HL-60/S4 treated with phorbol 12-myristate 13-acetate at 8.2 ng/mL for 4 days and 3 days (cell line): ENCODE results near the gene TRPC1.
"Not testable (repeated sequence)": the region's sequence is repeated elsewhere in the genome, so short reads cannot be mapped to it uniquely, and the experiment has no call there.

ENCODE experiments used
- in situ Hi-C: fragments of 300-500 bp; cut with MboI; formaldehyde crosslinking; loops from 2 replicates; pipeline ENCODE4 v1.15.0; 2022; ENCODE audit warnings: low sequenced_read_pairs

Gene TRPC1

DNA sequence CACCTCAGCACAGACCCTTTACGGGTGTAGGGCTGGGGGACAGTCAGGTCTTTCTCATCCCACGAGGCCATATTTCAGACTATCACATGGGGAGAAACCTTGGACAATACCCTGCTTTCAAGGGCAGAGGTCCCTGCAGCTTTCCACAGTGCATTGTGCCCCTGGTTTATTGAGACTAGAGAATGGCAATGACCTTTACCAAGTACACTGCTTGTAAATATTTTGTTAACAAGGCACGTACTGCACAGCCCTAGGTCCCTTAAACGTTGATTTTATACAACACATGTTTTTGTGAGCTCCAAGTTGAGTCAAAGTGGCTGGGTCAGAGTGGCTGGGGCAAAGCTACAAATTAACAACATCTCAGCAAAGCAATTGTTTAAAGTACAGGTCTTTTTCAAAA, 28.8 kb downstream of the TRPC1 start:
- in situ Hi-C loops = not testable (repeated sequence)

DNA sequence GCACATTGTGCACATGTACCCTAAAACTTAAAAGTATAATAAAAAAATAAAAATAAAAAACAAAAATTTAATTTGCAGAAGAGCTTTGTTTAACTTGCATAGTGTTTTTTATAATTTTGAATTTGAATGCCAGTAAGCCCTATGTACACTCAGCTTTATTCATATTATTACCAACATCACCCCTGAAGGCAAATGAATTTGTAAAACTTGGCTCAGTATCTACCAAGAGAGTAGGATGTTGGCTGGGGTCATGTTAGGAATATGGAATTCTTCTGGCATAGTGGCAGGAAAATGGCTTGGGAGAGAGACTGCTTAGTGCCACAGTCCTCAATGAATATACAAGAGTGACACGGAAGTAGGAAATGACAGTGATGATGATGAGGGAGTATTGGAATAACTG, 30.7 kb downstream of the TRPC1 start:
- in situ Hi-C loops = no loop called here

DNA sequence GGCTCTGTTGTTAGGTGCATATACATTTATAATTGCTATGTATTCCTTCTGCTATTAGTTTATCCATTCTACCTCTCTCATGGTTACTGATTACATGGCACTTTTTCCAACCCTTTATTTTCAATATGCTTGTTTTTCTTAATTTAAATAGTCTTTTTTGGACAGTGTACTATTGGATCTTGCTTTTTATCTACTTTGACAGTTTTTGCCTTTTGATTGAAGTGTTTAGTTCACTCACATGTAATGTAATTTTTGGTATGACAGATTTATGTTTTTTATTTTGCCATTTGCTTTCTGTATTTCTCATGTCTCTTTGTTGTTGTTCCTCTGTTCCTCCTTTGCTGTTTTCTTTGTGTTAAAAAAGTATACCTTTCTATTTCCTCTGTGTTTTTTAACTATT, 44.5 kb downstream of the TRPC1 start:
- in situ Hi-C loops = no loop called here

DNA sequence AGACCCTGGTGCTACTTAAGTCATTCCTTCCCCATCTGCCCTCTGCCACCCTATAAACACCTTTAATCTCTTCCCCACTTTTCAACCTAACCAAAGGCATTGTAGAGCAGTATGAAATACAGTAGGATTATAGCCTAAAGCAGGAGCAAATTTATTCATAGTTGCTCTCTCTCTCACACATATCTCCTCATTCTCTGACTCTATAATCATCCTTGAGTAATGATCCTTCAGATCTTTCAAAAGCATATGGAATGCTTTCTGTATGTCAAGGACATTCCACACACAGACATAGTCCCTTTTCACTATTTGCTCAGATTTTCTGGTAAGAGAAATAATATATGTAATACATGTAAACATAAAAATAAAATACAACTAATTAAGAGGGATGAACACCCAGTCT, 54.1 kb downstream of the TRPC1 start:
- in situ Hi-C loops = no loop called here

DNA sequence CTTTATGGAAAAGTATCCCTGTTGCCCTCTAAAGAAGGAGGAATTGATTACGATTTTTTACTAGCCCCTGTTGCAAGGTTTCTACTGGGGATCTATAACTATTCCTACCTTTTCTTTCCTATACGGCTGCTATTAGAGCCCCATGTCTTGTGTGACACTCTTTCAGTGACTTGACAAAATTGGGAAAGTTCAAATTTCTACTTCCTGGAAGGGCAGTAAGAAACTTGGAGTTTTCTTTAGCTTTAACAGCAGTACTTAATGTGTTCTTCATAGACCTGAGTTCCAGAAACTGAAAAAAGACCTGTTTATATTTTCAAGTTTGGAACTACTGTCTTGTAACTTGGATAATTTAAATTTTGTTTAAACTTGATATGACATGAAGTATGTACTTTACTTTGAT, 54.7 kb downstream of the TRPC1 start:
- in situ Hi-C loops = no loop called here

DNA sequence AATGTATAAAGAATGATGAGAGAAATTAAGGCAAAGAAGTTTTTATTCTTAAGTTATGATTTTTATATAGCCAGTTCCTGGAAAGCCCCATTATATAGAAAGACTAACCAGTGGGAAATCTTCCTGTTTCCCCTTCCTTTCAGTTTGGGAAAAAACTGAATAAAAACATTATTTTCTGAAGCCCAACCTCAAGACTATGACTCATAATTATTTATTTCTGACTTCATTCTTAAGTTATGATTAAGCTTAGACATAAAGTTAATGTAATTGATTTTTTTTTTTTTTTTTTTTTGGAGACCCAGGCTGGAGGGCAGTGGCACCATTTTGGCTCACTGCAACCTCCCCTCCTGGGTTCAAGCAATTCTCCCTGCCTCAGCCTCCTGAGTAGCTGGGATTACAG, 55.8 kb downstream of the TRPC1 start:
- in situ Hi-C loops = no loop called here

DNA sequence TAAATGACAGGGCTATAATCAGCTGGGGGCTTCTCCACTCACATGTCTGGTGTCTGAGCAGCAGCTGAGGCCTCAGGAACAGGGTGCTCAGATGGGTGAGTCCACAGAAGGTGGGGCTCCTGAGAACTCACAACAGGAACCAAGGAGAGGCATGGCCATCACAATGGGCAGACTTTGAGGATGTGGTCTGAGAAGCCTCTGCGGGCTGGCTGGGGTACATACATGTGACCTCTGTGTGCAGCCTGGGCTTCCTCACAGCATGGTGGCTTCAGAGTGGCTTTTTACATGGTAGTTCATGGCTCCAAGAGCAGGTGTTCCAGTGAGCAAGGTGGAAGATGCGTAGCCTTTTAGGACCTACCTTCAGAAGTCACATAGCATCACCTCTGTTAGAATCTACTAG, 58.8 kb downstream of the TRPC1 start:
- in situ Hi-C loops = no loop called here

DNA sequence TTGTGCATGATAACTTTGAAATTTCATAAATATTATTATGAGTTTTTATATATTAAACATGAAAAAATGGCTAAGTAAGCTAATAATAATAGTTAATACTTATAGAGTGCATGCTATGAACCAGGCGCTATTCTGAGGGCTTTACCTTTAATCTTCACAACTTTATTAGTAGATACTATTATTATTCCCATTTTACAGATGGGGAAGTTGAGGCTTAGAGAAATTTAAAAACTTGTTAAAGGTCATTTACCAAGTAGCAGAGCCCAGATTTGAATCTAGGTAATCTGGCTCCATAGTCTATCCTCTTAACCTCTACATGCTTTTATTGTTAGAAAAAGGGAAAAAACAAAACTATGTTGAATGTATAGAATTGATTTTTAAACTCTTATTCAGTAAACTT, 60.4 kb downstream of the TRPC1 start:
- in situ Hi-C loops = no loop called here

DNA sequence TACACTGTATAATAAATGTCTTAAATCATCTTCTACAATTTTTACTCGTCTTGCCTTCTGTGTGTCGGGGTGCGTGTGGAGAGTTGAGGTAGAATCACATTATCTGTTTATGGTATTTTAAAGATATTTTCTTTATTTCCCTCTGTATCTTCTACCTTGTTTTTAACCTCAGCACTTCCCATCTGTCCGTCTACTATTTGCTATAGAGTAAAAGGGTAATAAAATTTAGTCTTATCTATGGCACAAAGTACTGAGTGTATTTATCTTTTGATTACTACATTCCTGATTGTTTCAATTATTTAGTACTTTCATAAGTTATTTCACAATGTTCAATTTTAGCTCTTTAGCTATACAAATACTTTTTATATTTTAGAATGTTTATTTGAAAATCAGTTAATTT, 62.2 kb downstream of the TRPC1 start:
- in situ Hi-C loops = no loop called here

DNA sequence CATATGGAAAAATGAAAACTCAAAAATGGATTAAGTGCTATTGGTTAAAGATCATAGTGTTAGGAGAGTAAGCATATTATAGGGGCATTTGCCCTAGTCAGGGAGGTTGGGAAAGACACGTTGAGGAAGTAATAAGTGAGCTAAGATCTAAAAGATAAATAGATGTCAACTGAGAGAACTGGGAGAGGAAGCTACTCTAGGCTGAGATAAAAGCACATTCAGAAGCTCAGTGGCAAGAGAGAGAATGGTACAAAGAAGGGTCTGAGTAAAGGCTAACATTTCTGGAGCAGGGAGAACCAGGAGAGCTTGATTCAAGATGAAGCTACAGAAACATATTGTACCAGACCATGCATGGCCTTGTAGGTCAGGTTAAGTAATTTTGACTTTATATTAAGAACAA, 63.9 kb downstream of the TRPC1 start:
- in situ Hi-C loops = no loop called here

DNA sequence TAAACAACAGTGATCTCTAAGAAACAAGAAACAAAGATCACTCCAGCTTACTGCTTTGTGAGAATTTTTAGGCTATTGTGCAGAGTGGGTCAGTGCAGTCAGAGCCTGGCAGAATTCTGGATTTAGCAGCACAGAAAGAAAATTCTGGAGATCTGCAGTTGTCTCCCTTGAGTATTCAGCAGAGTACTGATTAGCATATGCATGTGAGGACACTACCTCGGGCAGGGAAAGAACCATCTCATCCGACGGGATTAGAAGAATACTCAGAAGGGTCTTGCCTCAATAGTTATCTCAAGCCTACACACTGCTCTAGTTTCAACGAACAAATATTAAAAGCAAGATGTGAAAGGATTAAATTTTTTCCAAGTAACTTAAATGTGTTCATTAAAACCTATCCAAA, 70.7 kb downstream of the TRPC1 start:
- in situ Hi-C loops = no loop called here

DNA sequence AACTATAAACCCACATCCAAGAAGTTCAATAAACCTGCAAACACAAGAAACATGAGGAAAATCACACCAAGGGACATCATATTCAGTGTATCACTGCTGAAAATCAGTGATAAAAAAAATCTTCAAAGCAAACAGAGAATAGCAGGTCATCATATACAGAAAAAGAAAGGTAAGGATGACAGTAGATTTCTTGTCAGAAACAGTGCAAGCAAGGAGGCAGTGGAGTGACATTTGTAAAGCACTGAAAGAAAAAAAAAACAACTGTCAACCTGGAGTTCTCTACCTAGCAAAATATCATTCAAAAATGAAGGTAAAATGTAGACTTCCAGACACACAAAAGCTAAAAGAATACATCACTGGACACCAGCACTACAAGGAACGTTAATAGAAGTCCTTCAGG, 71.5 kb downstream of the TRPC1 start:
- in situ Hi-C loops = no loop called here

DNA sequence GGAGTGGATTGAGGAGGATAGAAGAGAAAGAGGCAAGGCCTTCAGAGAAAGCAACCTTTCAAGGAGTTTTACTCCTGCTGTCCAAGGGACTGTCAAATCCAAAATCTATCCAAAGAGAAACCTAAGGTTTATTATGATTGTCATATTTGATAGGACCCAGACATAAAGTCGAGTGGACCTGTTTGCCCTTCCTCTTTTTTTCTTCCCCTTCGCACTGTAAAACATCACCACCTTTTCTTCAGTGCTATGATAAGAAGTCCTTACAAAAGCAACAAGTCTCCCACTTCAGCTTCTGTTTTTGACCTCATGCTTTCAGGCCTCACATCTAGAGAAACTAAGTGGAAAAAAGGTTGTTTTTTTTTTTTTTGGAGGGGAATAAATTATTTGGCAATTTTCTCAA, 73.0 kb downstream of the TRPC1 start:
- in situ Hi-C loops = no loop called here

DNA sequence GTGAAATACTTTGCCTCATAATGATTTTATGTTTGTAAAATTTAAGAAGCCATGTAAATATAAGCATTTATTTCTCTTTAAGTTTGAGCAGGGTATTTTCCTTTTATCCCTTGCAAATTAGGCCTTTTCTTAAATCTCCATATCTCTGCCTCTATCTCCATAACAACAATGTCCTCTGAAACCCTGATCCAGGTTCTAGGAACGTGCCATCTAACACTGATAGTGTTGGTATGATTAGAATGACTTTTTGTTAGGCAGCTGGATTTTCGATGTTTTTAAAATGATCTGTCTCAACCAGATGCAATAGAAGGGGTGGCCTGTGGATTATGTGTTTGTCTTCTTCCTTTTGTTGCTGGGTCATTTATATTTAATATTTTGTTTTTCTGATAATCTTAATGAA, 77.9 kb downstream of the TRPC1 start:
- in situ Hi-C loops = no loop called here

DNA sequence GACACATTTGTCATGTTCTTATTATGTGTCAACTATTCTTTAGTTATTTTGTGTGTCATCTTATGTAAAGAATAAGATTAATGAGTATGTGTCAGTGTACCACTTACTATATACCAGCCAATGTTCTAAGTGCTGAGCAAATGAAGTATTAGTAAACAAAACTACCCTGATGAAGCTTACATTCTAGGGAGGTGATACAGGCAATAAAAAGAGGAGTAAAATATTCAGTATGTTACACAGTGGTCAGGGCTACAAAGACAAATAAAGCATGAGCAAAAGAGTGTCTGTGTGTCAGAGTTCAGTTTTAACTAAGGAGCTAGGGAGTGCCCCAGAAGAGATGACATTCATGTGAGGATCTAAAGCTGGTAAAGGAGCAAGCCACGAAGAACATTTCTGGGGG, 79.1 kb downstream of the TRPC1 start:
- in situ Hi-C loops = no loop called here

DNA sequence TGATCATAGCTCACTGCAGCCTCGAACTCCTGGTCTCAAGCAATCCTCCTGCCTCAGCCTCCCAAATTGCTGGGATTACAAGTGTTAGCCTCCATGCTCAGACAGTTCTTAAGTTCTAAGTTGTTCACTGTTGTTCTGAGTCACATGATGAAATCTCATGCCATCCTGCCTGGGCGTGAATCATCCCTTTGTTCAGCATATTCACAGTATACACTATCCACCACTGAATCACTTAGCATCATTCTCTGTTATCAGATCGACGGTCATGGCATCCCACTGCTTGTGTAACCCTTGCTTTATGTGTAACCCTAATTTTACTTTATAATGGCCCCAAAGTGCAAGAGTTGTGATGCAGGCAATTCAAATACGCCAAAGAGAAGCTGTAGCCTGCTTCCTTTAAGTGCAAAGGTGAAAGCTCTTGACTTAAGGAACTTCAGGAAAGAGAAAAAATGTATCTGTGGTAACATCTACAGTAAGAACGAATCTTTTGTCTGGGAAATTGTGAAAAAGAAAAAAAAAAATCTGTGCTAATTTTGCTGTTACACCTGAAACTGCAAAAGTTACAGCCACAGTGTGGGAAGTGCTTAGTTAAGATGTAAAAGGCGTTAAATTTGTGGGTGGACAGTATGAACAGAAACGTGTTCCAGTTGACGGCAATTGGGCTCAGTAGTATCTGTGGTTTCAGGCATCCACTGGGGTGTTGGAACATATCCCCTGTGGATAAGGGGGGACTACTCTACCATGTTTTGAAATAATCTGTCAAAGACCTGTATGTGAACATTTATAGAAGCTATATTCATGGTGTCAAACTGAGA, 84.5 kb downstream of the TRPC1 start:
- in situ Hi-C loops = no loop called here

DNA sequence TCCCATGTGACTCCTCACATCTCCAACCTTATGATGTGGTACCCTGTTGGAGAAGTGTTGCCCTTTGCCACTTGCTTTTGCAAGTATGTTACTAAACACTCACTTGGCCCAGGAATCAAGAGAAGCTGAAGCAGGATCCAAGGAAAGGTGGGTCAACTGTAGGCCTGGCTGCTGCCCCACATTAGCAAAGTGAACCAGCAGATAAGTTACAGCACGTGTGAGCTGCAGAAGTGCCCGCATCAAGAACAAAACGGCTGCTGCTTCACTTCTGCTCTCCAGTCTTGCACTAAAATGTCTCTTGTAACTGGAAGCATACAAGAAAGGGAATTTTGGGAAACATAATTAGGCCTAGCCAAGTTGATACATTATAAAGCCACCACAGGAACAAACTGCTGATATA, 85.4 kb downstream of the TRPC1 start:
- in situ Hi-C loops = no loop called here

DNA sequence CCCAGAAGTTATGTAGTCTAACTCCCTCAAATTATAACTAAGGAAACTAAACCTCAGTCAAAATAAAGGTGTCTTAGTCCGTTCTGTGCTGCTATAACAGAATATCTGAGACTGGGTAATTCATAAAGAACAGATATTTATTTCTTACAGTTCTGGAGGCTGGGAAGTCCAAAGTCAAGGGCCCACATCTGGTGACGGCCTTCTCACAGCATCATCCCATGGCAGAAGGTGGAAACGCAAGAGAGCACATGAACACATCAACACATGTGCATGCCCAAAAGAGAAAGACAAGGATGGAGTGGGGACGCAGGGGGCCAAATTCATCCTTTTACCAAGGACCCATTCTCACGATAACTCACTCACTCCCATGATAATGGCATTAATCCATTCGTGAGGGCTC, 92.0 kb downstream of the TRPC1 start:
- in situ Hi-C loops = no loop called here

DNA sequence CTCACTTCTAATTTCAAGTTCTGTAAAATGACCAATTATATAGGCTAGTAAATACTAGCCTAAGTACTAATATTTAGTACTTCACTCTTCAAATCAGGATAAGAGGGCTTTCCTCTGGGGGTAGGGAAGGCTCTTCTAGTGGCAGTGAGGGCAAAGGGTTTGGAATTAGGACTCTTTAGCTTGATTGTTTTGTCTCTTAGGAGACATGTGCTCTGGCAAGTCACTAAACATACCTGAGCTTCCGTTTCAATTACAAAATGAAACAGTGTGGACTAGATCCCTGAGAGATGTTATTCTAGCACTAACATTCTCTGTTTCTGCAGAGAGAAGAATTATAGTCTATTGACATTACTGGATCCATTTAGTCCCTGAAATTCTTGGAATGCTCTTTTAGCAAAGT, 93.5 kb downstream of the TRPC1 start:
- in situ Hi-C loops = no loop called here

DNA sequence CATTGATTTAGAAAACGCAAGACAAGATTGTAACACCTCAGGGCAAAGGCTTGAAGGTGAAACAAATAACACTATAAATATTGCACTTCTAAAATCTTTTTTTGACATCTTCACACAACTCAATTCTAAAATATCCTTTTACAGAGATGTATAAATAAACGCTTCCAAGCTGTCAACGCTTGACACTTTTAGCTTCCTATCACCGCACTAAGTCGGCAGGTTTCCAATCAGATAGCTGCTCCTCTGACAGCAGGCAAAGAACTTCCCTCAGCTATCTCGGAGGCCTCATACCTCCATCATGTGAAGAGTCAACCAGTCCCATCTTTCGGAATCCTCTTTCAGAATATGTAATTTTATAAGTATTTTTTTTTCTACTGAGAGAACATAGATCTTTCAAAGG, 94.1 kb downstream of the TRPC1 start:
- in situ Hi-C loops = no loop called here

DNA sequence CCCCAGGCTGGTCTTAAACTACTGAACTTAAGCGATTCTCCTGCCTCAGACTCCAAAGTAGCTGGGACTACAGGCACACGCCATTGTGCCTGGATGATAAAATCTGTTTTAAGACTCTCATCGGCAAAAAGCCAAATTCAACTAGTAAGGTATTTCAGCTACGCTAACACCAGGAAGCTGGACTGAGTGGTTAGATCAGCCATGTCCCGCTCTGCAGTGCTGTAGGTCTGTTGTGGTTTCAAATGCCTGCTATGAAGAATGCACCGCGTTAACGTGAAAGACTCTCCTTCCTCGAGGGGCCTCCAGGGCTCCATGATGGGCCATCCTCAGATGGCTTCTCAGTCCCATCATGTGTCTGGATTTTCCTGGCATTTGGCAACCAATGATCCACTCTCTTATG, 94.8 kb downstream of the TRPC1 start:
- in situ Hi-C loops = no loop called here

DNA sequence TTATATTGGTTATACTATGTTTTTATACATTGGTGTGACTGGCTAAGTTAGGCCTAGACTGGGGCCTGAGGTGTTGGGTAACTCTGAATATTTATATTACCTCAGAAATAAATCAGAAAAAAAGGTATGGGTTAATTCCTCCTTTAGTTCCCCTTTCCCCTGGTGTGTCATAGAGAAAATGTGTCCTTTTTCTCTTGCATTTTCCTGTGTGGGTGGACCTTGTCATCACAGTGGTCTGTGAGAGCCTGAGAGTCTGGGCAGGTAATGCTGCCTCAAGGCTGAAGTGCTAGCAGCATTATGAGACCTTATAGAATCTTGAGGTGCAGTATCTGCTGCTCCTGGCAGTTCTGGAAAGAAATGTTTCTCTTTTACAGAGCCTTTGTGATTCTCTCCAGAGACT, 95.3 kb downstream of the TRPC1 start:
- in situ Hi-C loops = no loop called here

DNA sequence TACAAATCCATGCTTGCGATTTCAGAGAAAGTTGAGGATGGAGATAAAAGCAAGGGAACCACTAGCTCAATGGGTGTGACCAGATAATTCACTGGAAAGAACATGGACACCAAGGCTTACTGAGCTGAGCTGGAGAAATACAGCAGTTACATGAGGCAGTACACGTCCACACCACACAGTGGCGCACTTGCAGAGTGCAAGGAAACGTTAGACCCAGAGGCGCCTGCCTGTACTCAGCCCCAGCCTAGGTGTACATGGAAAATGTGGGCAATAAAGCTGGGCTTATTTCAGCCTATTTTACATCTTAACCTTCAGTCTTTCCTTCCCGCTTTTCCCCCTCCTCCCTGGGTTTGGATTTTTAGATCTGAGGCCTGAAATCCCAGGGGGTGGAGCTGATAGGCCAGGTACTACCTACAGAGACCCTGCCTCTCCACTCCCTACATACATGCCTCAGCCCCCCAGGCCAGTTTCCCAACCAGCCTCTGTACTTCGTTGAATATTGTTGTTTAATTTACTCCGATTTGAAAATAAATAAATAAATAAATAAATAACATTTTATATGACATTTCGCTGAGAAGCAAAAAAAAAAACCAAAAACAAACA, 105.0 kb downstream of the TRPC1 start:
- in situ Hi-C loops = loop anchor here (25.0 kb wide), 1 partner anchor 158 kb away; no protein-coding TSS in a partner anchor
